SH-SY5Y (cell line): ENCODE measurements around the gene SRGAP3.

Experiments used
- GATA2 ChIP-seq: IDR thresholded peaks from 2 replicates; pipeline ENCODE4 v1.6.1; 2011; ENCODE audit warnings: mild to moderate bottlenecking, low read depth, low read length
- GATA3 ChIP-seq: IDR thresholded peaks from 2 replicates; pipeline ENCODE4 v1.6.1; 2011; ENCODE audit warnings: low read depth, mild to moderate bottlenecking, low read length, moderate library complexity

The SRGAP3 gene

GRCh38 chr3:9097495-9097894 lies 152.0 kb downstream of the SRGAP3 start:
- TF ChIP-seq GATA2 (no peak), GATA3 (no peak)

- no peak for TF ChIP-seq GATA2
- no peak for TF ChIP-seq GATA3
These were observed 157.8 kb downstream of the SRGAP3 start for GRCh38 chr3:9091486-9092235.

- no peak for TF ChIP-seq GATA3
- no peak for TF ChIP-seq GATA2
These were observed 160.7 kb downstream of the SRGAP3 start for GRCh38 chr3:9088441-9089353.

GRCh38 chr3:9087831-9088413 lies 161.5 kb downstream of the SRGAP3 start:
- TF ChIP-seq GATA3 = no peak
- TF ChIP-seq GATA2 = no peak

- TF ChIP-seq GATA2 = no peak
- TF ChIP-seq GATA3 = no peak
These were observed 168.1 kb downstream of the SRGAP3 start for GRCh38 chr3:9081184-9081818.

- TF ChIP-seq GATA2 = no peak
- no peak for TF ChIP-seq GATA3
These were observed 169.3 kb downstream of the SRGAP3 start for GRCh38 chr3:9080163-9080562.

GRCh38 chr3:9079676-9080075 lies 169.8 kb downstream of the SRGAP3 start:
- no peak for TF ChIP-seq GATA3
- TF ChIP-seq GATA2 = no peak

GRCh38 chr3:9078561-9079240 lies 170.7 kb downstream of the SRGAP3 start:
- no peak for TF ChIP-seq GATA2
- no peak for TF ChIP-seq GATA3

GRCh38 chr3:9077029-9077428 lies 172.4 kb downstream of the SRGAP3 start:
- no peak for TF ChIP-seq GATA3
- no peak for TF ChIP-seq GATA2

- TF ChIP-seq GATA2 = no peak
These were observed 173.7 kb downstream of the SRGAP3 start for GRCh38 chr3:9075762-9076161.

- TF ChIP-seq GATA2 = no peak
- TF ChIP-seq GATA3 = no peak
These were observed 175.4 kb downstream of the SRGAP3 start for GRCh38 chr3:9074079-9074478.

- TF ChIP-seq GATA2 (no peak), GATA3 (no peak)
These were observed 176.8 kb downstream of the SRGAP3 start for GRCh38 chr3:9072667-9073009.

- no peak for TF ChIP-seq GATA2
These were observed 177.3 kb downstream of the SRGAP3 start for GRCh38 chr3:9071936-9072666.
